ENCODE results near the gene LARP4.

Gene LARP4

DNA sequence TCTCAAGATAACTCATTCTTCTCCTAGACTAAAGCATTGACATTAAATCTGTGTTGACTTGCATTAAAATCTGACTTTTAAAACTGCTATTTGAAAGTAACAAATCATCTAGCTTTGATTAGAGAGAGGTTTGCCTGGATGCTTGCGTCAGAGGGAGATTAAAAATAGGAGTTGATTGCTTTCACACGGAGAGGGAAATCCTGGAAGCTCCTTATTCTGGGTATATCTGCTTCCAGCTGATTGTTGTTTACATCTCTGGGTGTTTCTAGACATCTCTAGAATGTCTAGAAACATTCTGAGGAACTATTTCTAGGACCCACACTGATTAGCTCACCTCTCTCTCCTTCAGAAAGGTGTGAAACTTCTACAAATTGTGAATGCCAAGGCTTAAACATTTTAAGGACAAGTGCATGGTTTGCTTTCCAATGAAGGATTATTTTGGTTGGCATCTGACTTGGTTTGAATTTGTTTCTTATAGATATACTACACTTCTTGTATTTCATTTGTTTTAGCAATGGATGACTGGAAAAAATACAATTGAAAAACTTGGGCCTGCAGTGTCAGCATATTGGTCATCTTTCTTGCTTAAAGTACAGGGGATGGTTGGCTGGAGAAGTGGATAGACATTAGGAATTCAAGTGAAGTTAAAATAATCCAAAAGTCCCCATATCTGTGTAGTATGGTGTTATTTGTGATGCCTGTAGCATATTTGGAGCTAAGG, 106.2 kb downstream of the LARP4 start:
- no peak for TF ChIP-seq FOXP2 (optimal IDR thresholded peaks at IDR 0.05; ENCODE audit: borderline replicate concordance, extremely low read depth, extremely low read length, insufficient read depth)
- TF ChIP-seq POLR2AphosphoS5 (IDR thresholded peaks at IDR 0.05; ENCODE audit: low read depth, low read length) = no peak
- no peak for TF ChIP-seq TAF1 (IDR thresholded peaks at IDR 0.05; ENCODE audit: borderline replicate concordance, insufficient read depth, low read length)
- TF ChIP-seq, protein P1, sequence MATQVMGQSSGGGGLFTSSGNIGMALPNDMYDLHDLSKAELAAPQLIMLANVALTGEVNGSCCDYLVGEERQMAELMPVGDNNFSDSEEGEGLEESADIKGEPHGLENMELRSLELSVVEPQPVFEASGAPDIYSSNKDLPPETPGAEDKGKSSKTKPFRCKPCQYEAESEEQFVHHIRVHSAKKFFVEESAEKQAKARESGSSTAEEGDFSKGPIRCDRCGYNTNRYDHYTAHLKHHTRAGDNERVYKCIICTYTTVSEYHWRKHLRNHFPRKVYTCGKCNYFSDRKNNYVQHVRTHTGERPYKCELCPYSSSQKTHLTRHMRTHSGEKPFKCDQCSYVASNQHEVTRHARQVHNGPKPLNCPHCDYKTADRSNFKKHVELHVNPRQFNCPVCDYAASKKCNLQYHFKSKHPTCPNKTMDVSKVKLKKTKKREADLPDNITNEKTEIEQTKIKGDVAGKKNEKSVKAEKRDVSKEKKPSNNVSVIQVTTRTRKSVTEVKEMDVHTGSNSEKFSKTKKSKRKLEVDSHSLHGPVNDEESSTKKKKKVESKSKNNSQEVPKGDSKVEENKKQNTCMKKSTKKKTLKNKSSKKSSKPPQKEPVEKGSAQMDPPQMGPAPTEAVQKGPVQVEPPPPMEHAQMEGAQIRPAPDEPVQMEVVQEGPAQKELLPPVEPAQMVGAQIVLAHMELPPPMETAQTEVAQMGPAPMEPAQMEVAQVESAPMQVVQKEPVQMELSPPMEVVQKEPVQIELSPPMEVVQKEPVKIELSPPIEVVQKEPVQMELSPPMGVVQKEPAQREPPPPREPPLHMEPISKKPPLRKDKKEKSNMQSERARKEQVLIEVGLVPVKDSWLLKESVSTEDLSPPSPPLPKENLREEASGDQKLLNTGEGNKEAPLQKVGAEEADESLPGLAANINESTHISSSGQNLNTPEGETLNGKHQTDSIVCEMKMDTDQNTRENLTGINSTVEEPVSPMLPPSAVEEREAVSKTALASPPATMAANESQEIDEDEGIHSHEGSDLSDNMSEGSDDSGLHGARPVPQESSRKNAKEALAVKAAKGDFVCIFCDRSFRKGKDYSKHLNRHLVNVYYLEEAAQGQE (IDR thresholded peaks at IDR 0.05; ENCODE audit: insufficient read depth in 1 of 2, low read depth in 2 of 2, low read length in 2 of 2) = no peak
- TF ChIP-seq SIN3A (IDR thresholded peaks at IDR 0.05; ENCODE audit: borderline replicate concordance, insufficient read depth, low read length) = no peak

- TF ChIP-seq SIN3A (IDR thresholded peaks at IDR 0.05; ENCODE audit: borderline replicate concordance, insufficient read depth, low read length) (no peak), TAF1 (IDR thresholded peaks at IDR 0.05; ENCODE audit: borderline replicate concordance, insufficient read depth, low read length) (no peak), FOXP2 (optimal IDR thresholded peaks at IDR 0.05; ENCODE audit: borderline replicate concordance, extremely low read depth, extremely low read length, insufficient read depth) (no peak), POLR2AphosphoS5 (IDR thresholded peaks at IDR 0.05; ENCODE audit: low read depth, low read length) (no peak)
- TF ChIP-seq, protein P1 (IDR thresholded peaks at IDR 0.05; ENCODE audit: insufficient read depth in 1 of 2, low read depth in 2 of 2, low read length in 2 of 2) = no peak
Observed at GRCh38 chr12:50507474-50507838, 106.8 kb downstream of the LARP4 start.

- TF ChIP-seq SIN3A (IDR thresholded peaks at IDR 0.05; ENCODE audit: borderline replicate concordance, insufficient read depth, low read length) (no peak), POLR2AphosphoS5 (IDR thresholded peaks at IDR 0.05; ENCODE audit: low read depth, low read length) (no peak), FOXP2 (optimal IDR thresholded peaks at IDR 0.05; ENCODE audit: borderline replicate concordance, extremely low read depth, extremely low read length, insufficient read depth) (no peak), TAF1 (IDR thresholded peaks at IDR 0.05; ENCODE audit: borderline replicate concordance, insufficient read depth, low read length) (no peak)
- TF ChIP-seq, protein P1 (IDR thresholded peaks at IDR 0.05; ENCODE audit: insufficient read depth in 1 of 2, low read depth in 2 of 2, low read length in 2 of 2) = no peak
Observed at GRCh38 chr12:50507930-50508329, 107.2 kb downstream of the LARP4 start.

DNA sequence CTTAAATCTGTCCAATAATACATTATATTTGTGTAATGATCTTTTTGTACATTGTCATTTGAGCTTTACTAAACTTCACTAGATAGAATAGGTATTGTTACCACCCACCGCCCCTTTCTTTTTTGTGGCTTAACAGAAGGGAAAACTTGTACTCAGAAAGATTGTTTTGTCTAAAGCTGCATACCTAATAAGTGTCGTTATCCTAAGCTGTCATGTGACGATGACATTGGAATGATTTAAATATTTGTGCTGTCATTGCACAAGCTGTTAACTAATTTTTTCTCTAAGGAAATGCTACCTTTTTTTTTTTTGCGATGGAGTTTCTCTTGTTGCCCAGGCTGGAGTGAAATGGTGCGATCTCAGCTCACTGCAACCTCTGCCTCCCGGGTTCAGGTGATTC, 107.7 kb downstream of the LARP4 start:
- no peak for TF ChIP-seq SIN3A (IDR thresholded peaks at IDR 0.05; ENCODE audit: borderline replicate concordance, insufficient read depth, low read length)
- no peak for TF ChIP-seq POLR2AphosphoS5 (IDR thresholded peaks at IDR 0.05; ENCODE audit: low read depth, low read length)
- TF ChIP-seq TAF1 (IDR thresholded peaks at IDR 0.05; ENCODE audit: borderline replicate concordance, insufficient read depth, low read length) = no peak

DNA sequence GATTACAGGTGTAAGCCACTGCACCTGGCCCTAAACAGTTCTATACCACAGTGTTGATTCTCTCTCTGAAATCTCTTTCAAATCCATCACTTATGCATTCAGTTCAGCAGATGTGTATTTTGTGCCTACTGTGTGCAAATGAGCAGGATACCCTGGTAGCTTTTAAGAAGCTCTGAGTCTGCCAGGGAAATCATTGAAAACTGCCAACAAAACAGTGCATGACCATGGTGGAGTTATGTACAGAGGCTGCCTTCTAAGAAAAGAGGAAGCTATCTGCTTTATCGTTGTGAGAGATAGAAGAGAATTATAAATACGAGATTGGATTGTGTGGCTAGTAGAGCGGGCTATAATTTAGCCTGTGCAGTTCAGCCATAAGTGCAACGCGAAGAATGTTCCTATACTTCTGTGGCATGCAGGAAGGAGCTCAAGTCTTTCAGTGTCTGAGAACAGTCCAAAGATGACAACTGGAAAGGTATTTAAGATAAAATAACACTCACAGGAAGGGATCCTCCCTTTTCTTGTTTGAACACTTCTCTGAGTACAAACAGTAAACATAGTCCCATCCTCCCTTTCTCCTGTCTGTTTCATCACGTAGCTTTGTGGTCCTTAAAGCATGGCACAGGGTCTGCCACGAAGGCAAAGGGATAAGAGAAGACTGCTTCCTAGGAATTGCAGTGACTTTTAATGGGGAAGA, 108.4 kb downstream of the LARP4 start:
- TF ChIP-seq, protein P1 (IDR thresholded peaks at IDR 0.05; ENCODE audit: insufficient read depth in 1 of 2, low read depth in 2 of 2, low read length in 2 of 2) = no peak
- TF ChIP-seq FOXP2 (optimal IDR thresholded peaks at IDR 0.05; ENCODE audit: borderline replicate concordance, extremely low read depth, extremely low read length, insufficient read depth) (no peak), TAF1 (IDR thresholded peaks at IDR 0.05; ENCODE audit: borderline replicate concordance, insufficient read depth, low read length) (no peak), POLR2AphosphoS5 (IDR thresholded peaks at IDR 0.05; ENCODE audit: low read depth, low read length) (no peak), SIN3A (IDR thresholded peaks at IDR 0.05; ENCODE audit: borderline replicate concordance, insufficient read depth, low read length) (no peak)
